H1 (cell line): ENCODE measurements around the gene METTL8. TPM values are rescaled to one million over a fixed set of nuclear protein-coding genes. Genes with fewer than 3 reads are reported as not detected.

Experiments used
- CTCF ChIA-PET: fragments of 300-600 bp; sonication (Branson Sonifier 250); formaldehyde crosslinking; loops from one replicate; lab custom pipeline; 2021; ENCODE audit not compliant: partially characterized antibody; lab: Charles Lee
- POLR2A ChIA-PET: fragments of 300-600 bp; sonication (Branson Sonifier 250); formaldehyde crosslinking; loops from one replicate; lab custom pipeline; 2021; ENCODE audit warnings: inconsistent platforms; ENCODE audit not compliant: partially characterized antibody; lab: Charles Lee
- DNase-seq, 2 experiments: peaks; one replicate each; pipeline versions ENCODE4 v3.0.0 to v3.0.0-alpha.2; 2010 to 2022; ENCODE audit warnings: low spot score in 2 of 2, low read depth in 1 of 2, mixed read lengths in 1 of 2
- FAIRE-seq: peaks from 2 replicates; lab custom pipeline; 2011; peaks lifted over from hg19 to GRCh38; lab: Jason Lieb, UNC
- H2AFZ ChIP-seq: 2 replicates; pipeline ENCODE4 v1.8.1; 2012; ENCODE audit warnings: low read length, inconsistent platforms
- H2AK5ac ChIP-seq: 2 replicates; pipeline ENCODE4 v1.6.1; 2013; ENCODE audit warnings: low read depth, low read length
- H2BK120ac ChIP-seq: replicated peaks from 2 replicates; pipeline ENCODE3; 2013; ENCODE audit warnings: low read depth, low read length, inconsistent platforms
- H2BK12ac ChIP-seq: 2 replicates; pipeline ENCODE4 v1.6.1; 2013; ENCODE audit warnings: low read depth, low read length
- H2BK15ac ChIP-seq: 2 replicates; pipeline ENCODE4 v1.6.1; 2013; ENCODE audit warnings: low read length
- H2BK20ac ChIP-seq: 2 replicates; pipeline ENCODE4 v1.6.1; 2013; ENCODE audit warnings: low read length
- H2BK5ac ChIP-seq: 2 replicates; pipeline ENCODE4 v1.6.1; 2013; ENCODE audit warnings: low read depth, low read length
- H3K14ac ChIP-seq: 2 replicates; pipeline ENCODE4 v1.6.1; 2013; ENCODE audit warnings: inconsistent platforms; ENCODE audit not compliant: insufficient read length
- H3K18ac ChIP-seq: 2 replicates; pipeline ENCODE4 v1.6.1; 2013; ENCODE audit warnings: low read length; ENCODE audit errors: extremely low read depth
- H3K23ac ChIP-seq: 2 replicates; pipeline ENCODE4 v1.6.1; 2013; ENCODE audit warnings: inconsistent platforms; ENCODE audit not compliant: insufficient read length
- H3K23me2 ChIP-seq: 2 replicates; pipeline ENCODE4 v1.6.1; 2013; ENCODE audit warnings: low read depth, low read length
- H3K27ac ChIP-seq: 2 replicates; pipeline ENCODE4 v1.6.1; 2011; ENCODE audit warnings: low read depth, low read length, inconsistent platforms
- H3K27me3 ChIP-seq, 4 experiments: replicated peaks in 1 of 4; 1 replicate in 1 of 4; 2 replicates in 3 of 4; pipeline versions ENCODE4 v1.6.1 to v1.8.1; 2011 to 2013; ENCODE audit warnings: low read length in 3 of 4, mild to moderate bottlenecking in 3 of 4, inconsistent platforms in 2 of 4, mixed read lengths in 2 of 4, moderate library complexity in 1 of 4; ENCODE audit not compliant: control insufficient read depth in 3 of 4, insufficient read depth in 3 of 4; ENCODE audit errors: extremely low read depth in 1 of 4
- H3K36me3 ChIP-seq, 4 experiments: 2 replicates each; pipeline versions ENCODE4 v1.6.1 to v1.8.1; 2011 to 2013; ENCODE audit warnings: mild to moderate bottlenecking in 4 of 4, low read length in 3 of 4, moderate library complexity in 2 of 4, control low read depth in 1 of 4, inconsistent platforms in 1 of 4; ENCODE audit not compliant: insufficient read depth in 4 of 4, control insufficient read depth in 2 of 4
- H3K4ac ChIP-seq: replicated peaks from 2 replicates; pipeline ENCODE3; 2013; ENCODE audit warnings: low read length, low read depth, mixed read lengths, inconsistent platforms; ENCODE audit not compliant: insufficient read length
- H3K4me1 ChIP-seq, 4 experiments: replicated peaks in 1 of 4; 1 replicate in 1 of 4; 2 replicates in 3 of 4; pipeline versions ENCODE4 v1.6.1 to v1.8.1; 2011 to 2013; ENCODE audit warnings: low read length in 3 of 4, inconsistent platforms in 2 of 4, mixed read lengths in 1 of 4; ENCODE audit not compliant: insufficient read depth in 4 of 4, control insufficient read depth in 3 of 4
- H3K4me2 ChIP-seq, 2 experiments: 2 replicates each; pipeline versions ENCODE4 v1.6.1 to v1.8.1; 2011 to 2013; ENCODE audit warnings: low read depth in 2 of 2, low read length in 2 of 2, control low read depth in 1 of 2, inconsistent platforms in 1 of 2, mild to moderate bottlenecking in 1 of 2; ENCODE audit not compliant: insufficient read depth in 1 of 2
- H3K4me3 ChIP-seq, 4 experiments: fragments of 200-600, 300-600 bp in 1 of 4; sonication (generic), shearing (Covaris generic), sonication (Bioruptor Twin) in 1 of 4; 2 replicates each; pipeline versions ENCODE4 v1.5.1 to v1.8.1; 2011 to 2016; ENCODE audit warnings: low read length in 4 of 4, low read depth in 3 of 4, control low read depth in 2 of 4, inconsistent platforms in 2 of 4, mild to moderate bottlenecking in 2 of 4, mixed read lengths in 1 of 4, moderate library complexity in 1 of 4; ENCODE audit not compliant: insufficient read depth in 2 of 4; ENCODE audit errors: extremely low read depth in 1 of 4
- H3K56ac ChIP-seq: replicated peaks from 2 replicates; pipeline ENCODE3; 2013; ENCODE audit warnings: low read depth, mild to moderate bottlenecking, mixed read lengths, low read length, inconsistent platforms; ENCODE audit not compliant: insufficient read length
- H3K79me1 ChIP-seq: 2 replicates; pipeline ENCODE4 v1.6.1; 2013; ENCODE audit warnings: low read depth, low read length, control low read depth
- H3K79me2 ChIP-seq, 2 experiments: 2 replicates each; pipeline versions ENCODE4 v1.6.1 to v1.8.1; 2012 to 2013; ENCODE audit warnings: low read length in 2 of 2, mild to moderate bottlenecking in 2 of 2, inconsistent platforms in 1 of 2; ENCODE audit not compliant: insufficient read depth in 2 of 2, control insufficient read depth in 1 of 2
- H3K9ac ChIP-seq, 4 experiments: replicated peaks in 1 of 4; 1 replicate in 1 of 4; 2 replicates in 3 of 4; pipeline versions ENCODE4 v1.6.1 to v1.8.1; 2011 to 2013; ENCODE audit warnings: low read depth in 3 of 4, low read length in 3 of 4, control low read depth in 2 of 4, mild to moderate bottlenecking in 2 of 4, moderate library complexity in 2 of 4, inconsistent platforms in 1 of 4; ENCODE audit errors: extremely low read depth in 1 of 4
- H3K9me3 ChIP-seq, 2 experiments: 2 replicates each; pipeline versions ENCODE4 v1.6.1 to v1.8.1; 2012 to 2013; ENCODE audit warnings: mild to moderate bottlenecking in 2 of 2, moderate library complexity in 2 of 2, control low read depth in 1 of 2, inconsistent platforms in 1 of 2, low read depth in 1 of 2, low read length in 1 of 2, mixed read lengths in 1 of 2; ENCODE audit not compliant: insufficient read depth in 2 of 2
- H4K20me1 ChIP-seq, 2 experiments: replicated peaks in 1 of 2; 2 replicates each; pipeline versions ENCODE3 to v1.8.1; 2011 to 2013; ENCODE audit warnings: inconsistent platforms in 2 of 2, low read length in 2 of 2, mild to moderate bottlenecking in 1 of 2; ENCODE audit not compliant: insufficient read depth in 2 of 2, control insufficient read depth in 1 of 2
- H4K5ac ChIP-seq: 2 replicates; pipeline ENCODE4 v1.6.1; 2013; ENCODE audit warnings: low read length, low read depth, mixed read lengths, inconsistent platforms; ENCODE audit not compliant: insufficient read length
- H4K8ac ChIP-seq: 2 replicates; pipeline ENCODE4 v1.8.0; 2013; ENCODE audit warnings: mild to moderate bottlenecking, moderate library complexity, low read length, inconsistent platforms; ENCODE audit not compliant: insufficient read depth; ENCODE audit errors: extremely low read depth
- H4K91ac ChIP-seq: replicated peaks from 2 replicates; pipeline ENCODE3; 2013; ENCODE audit warnings: low read length, mixed read lengths, inconsistent platforms; ENCODE audit not compliant: insufficient read length
- GTF2F1 ChIP-seq: IDR thresholded peaks from 2 replicates; pipeline ENCODE4 v1.6.1; 2012; ENCODE audit warnings: low read depth, low read length, improper control_type of control experiment, borderline replicate concordance
- HDAC6 ChIP-seq: IDR thresholded peaks from one replicate; pipeline ENCODE4 v1.7.1; 2012; ENCODE audit warnings: low read depth, mild to moderate bottlenecking, inconsistent platforms, low read length, moderate library complexity
- KDM4A ChIP-seq: IDR thresholded peaks from one replicate; pipeline ENCODE4 v1.7.1; 2012; ENCODE audit warnings: low read depth, mild to moderate bottlenecking, moderate library complexity, low read length, inconsistent platforms; ENCODE audit not compliant: severe bottlenecking
- SP1 ChIP-seq: IDR thresholded peaks from 2 replicates; pipeline ENCODE4 v1.6.1; 2011; ENCODE audit warnings: low read depth, low read length
- ZNF274 ChIP-seq: IDR thresholded peaks from 2 replicates; pipeline ENCODE4 v1.7.0; 2012; ENCODE audit warnings: low read length, borderline replicate concordance; ENCODE audit errors: extremely low read depth
- WGBS, 2 experiments: shearing (Covaris generic) in 1 of 2; methylation state at CpG; one replicate each; pipeline versions ENCODE4 v1.1.6 to v1.1.7; 2013 to 2015; ENCODE audit warnings: low lambda C conversion rate in 2 of 2, mixed read lengths in 2 of 2, inconsistent platforms in 1 of 2, low coverage in 1 of 2, missing lambda C conversion rate in 1 of 2; ENCODE audit not compliant: insufficient replicate concordance in 2 of 2, insufficient coverage in 1 of 2, insufficient read length in 1 of 2; ENCODE audit errors: extremely low coverage in 1 of 2, missing lambda C conversion rate in 1 of 2; 5-methylcytosine and 5-hydroxymethylcytosine counted together
- polyA plus RNA-seq, 7 experiments: library from polyadenylated mRNA; depleted of rRNA in 3 of 7; stranded (reverse) in 5 of 7; unstranded in 2 of 7; fragments of >200 nt in 5 of 7; fragments of 200-250 nt in 2 of 7; gene quantifications; 1 replicate in 5 of 7; 2 replicates in 1 of 7; 4 replicates in 1 of 7; pipeline versions ENCODE4 v1.2.1 to v1.2.3, GENCODE V29; 2011 to 2013; ENCODE audit warnings: missing spikeins in 2 of 7, mixed read lengths in 2 of 7
- total RNA-seq: library from RNA; stranded (reverse); fragmentation: NEBNext Ultra II Directional; extraction: Animal tissue kit (Norgen Biotek cat#: 25700); gene quantifications from 2 replicates; pipeline ENCODE4 v1.2.1, GENCODE V29; 2021

METTL8 gene
- total and polyA plus RNA-seq, 2 of the 8 experiments (the other 6 are each of a cell fraction or from before 2014, with no cell fraction given), result 17.6 to 79.7 TPM

- 94% methylated on average over 3 of the region's 3 CpGs; no CpG with 5 or more reads in 1 of the 2 experiments for WGBS, 2 experiments
- H2BK15ac ChIP-seq, result no peak overlapping the region
- no peaks in the 10 kb centered on the region for H3K79me2 ChIP-seq
- H2BK12ac ChIP-seq, result no peak overlapping the region
- ChIA-PET POLR2A (interaction anchor here (1.1 kb wide), 1 partner anchor 30 kb away, joined by 3 read pairs; no protein-coding TSS in a partner anchor), CTCF (interaction anchor here (0.6 to 1.6 kb wide), 3 partner anchors 16 to 370 kb away, joined by 3 to 5 read pairs (median 3); no protein-coding TSS in a partner anchor)
- DNase-seq (no peak), FAIRE-seq (no peak)
- no peaks in the 10 kb centered on the region for H3K9me3 ChIP-seq
- H4K20me1 ChIP-seq, result no peaks in the 10 kb centered on the region
- no peaks in the 10 kb centered on the region for H3K4me1 ChIP-seq
- no peak overlapping the region for H3K27ac ChIP-seq
- no peak overlapping the region for H3K9ac ChIP-seq
- H2BK5ac ChIP-seq, result no peak overlapping the region
- H3K27me3 ChIP-seq, result no peaks in the 10 kb centered on the region
- no peak overlapping the region for H2BK20ac ChIP-seq
- no peak overlapping the region for H3K4ac ChIP-seq
- no peak for TF ChIP-seq KDM4A
- no peak for TF ChIP-seq GTF2F1
- no peak for TF ChIP-seq ZNF274
- TF ChIP-seq SP1, result no peak
- TF ChIP-seq HDAC6, result no peak
- H2AFZ ChIP-seq, result no peak overlapping the region
- H2AK5ac ChIP-seq, result no peak overlapping the region
- H3K18ac ChIP-seq, result no peak overlapping the region
- no peak overlapping the region for H3K4me2 ChIP-seq
- H4K5ac ChIP-seq, result no peak overlapping the region
- H3K23ac ChIP-seq, result no peak overlapping the region
- no peak overlapping the region for H2BK120ac ChIP-seq
- no peak overlapping the region for H3K56ac ChIP-seq
- H3K4me3 ChIP-seq, result no peak overlapping the region
- H3K36me3 ChIP-seq, result no peaks in the 10 kb centered on the region
- no peak overlapping the region for H4K8ac ChIP-seq
- H3K14ac ChIP-seq, result no peak overlapping the region
- H3K23me2 ChIP-seq, result no peaks in the 10 kb centered on the region
- no peaks in the 10 kb centered on the region for H3K79me1 ChIP-seq
- H4K91ac ChIP-seq, result no peak overlapping the region
These were observed 87.6 kb downstream of the METTL8 start for GRCh38 chr2:171345971-171346722.
